DOHH2 (cell line): ENCODE data around the gene GMDS.

Source experiments
- CTCF ChIP-seq: fragments of 200-600 bp; sonication (generic); IDR thresholded peaks from one replicate; pipeline ENCODE4 v1.5.1; 2014; ENCODE audit warnings: antibody characterized with exemption, mild to moderate bottlenecking, low read depth, low read length; ENCODE audit not compliant: poor library complexity, severe bottlenecking
- EZH2phosphoT487 ChIP-seq: fragments of 200-600 bp; sonication (generic); IDR thresholded peaks from 2 replicates; pipeline ENCODE4 v1.6.1; 2017; ENCODE audit warnings: borderline replicate concordance, mild to moderate bottlenecking, antibody characterized with exemption, low read length, moderate library complexity, mixed read lengths

- TF ChIP-seq CTCF: no peak
- TF ChIP-seq EZH2phosphoT487: no peak
Measured at GRCh38 chr6:1797801-1798200, 447.6 kb downstream of the GMDS start.
